WTC11 (cell line): ENCODE results near the gene B4GALNT1. TPM values are rescaled to one million over a fixed set of nuclear protein-coding genes. Genes with fewer than 3 reads are reported as not detected.

Experiments
- ATAC-seq: fragments of 200-7000 bp; cut with Tn5 transposase; 2 replicates; pipeline ENCODE4 v1.10.0; 2021; ENCODE audit warnings: mild to moderate bottlenecking, moderate library complexity
- CTCF ChIA-PET: fragments of 300-600 bp; sonication (Branson Sonifier 250); formaldehyde crosslinking; loops from one replicate; lab custom pipeline; 2021; ENCODE audit warnings: antibody characterized with exemption; lab: Charles Lee
- POLR2A ChIA-PET: fragments of 350-600 bp; sonication (Branson Sonifier 250); formaldehyde crosslinking; loops from one replicate; lab custom pipeline; 2021; ENCODE audit warnings: antibody characterized with exemption; lab: Charles Lee
- DNase-seq: peaks from one replicate; pipeline ENCODE4 v3.0.0; 2021; ENCODE audit warnings: low spot score
- H3K27ac Mint-ChIP-seq: 2 replicates; pipeline ENCODE4 v1.8.0; 2021; ENCODE audit warnings: mixed read lengths
- H3K27me3 Mint-ChIP-seq: 2 replicates; pipeline ENCODE4 v1.8.0; 2021; ENCODE audit warnings: low read depth, mild to moderate bottlenecking, moderate library complexity, mixed read lengths
- H3K36me3 Mint-ChIP-seq: 2 replicates; pipeline ENCODE4 v1.8.0; 2021; ENCODE audit warnings: mixed read lengths
- H3K4me1 Mint-ChIP-seq: 2 replicates; pipeline ENCODE4 v1.8.0; 2022; ENCODE audit warnings: mixed read lengths
- H3K4me3 Mint-ChIP-seq: 2 replicates; pipeline ENCODE4 v1.8.0; 2021; ENCODE audit warnings: mild to moderate bottlenecking, moderate library complexity, mixed read lengths
- H3K9me3 Mint-ChIP-seq: 2 replicates; pipeline ENCODE4 v1.8.0; 2021; ENCODE audit warnings: mixed read lengths
- ATF1 ChIP-seq: sonication (generic); formaldehyde crosslinking; IDR thresholded peaks from 2 replicates; pipeline ENCODE4 v1.8.1; 2023; ENCODE audit warnings: mild to moderate bottlenecking, moderate library complexity, missing genetic modification reagents
- CREB1 ChIP-seq: sonication (generic); formaldehyde crosslinking; IDR thresholded peaks from 2 replicates; pipeline ENCODE4 v1.8.0; 2023; ENCODE audit warnings: mild to moderate bottlenecking, missing genetic modification reagents
- GTF2I ChIP-seq: fragments of 250-450 bp; sonication (Bioruptor Pico); conservative IDR thresholded peaks from 2 replicates; pipeline ENCODE4 v1.4.0; 2021; ENCODE audit warnings: mild to moderate bottlenecking
- HMGA2 ChIP-seq: fragments of 250-450 bp; sonication (Bioruptor Pico); IDR thresholded peaks from 2 replicates; pipeline ENCODE4 v1.4.0; 2021; ENCODE audit warnings: mild to moderate bottlenecking, moderate library complexity
- NR3C1 ChIP-seq: sonication (generic); formaldehyde crosslinking; conservative IDR thresholded peaks from 2 replicates; pipeline ENCODE4 v1.8.1; 2023; ENCODE audit warnings: low read depth, mild to moderate bottlenecking, missing genetic modification reagents
- RELA ChIP-seq: sonication (generic); formaldehyde crosslinking; IDR thresholded peaks from 2 replicates; pipeline ENCODE4 v1.8.1; 2022; ENCODE audit warnings: missing genetic modification reagents, mild to moderate bottlenecking, borderline replicate concordance
- SMAD4 ChIP-seq: sonication (generic); formaldehyde crosslinking; IDR thresholded peaks from 2 replicates; pipeline ENCODE4 v1.8.0; 2022; ENCODE audit warnings: mild to moderate bottlenecking, missing genetic modification reagents
- SP1 ChIP-seq: sonication (generic); formaldehyde crosslinking; conservative IDR thresholded peaks from 2 replicates; pipeline ENCODE4 v1.8.1; 2022; ENCODE audit warnings: missing genetic modification reagents
- TEAD1 ChIP-seq: sonication (generic); formaldehyde crosslinking; IDR thresholded peaks from 2 replicates; pipeline ENCODE4 v1.8.0; 2022; ENCODE audit warnings: mild to moderate bottlenecking, missing genetic modification reagents
- TP53 ChIP-seq: sonication (generic); formaldehyde crosslinking; IDR thresholded peaks from 2 replicates; pipeline ENCODE4 v1.8.1; 2023; ENCODE audit warnings: mild to moderate bottlenecking, missing genetic modification reagents
- ZNF121 ChIP-seq: sonication (generic); formaldehyde crosslinking; IDR thresholded peaks from 2 replicates; pipeline ENCODE4 v1.8.0; 2023; ENCODE audit warnings: missing genetic modification reagents
- ZNF263 ChIP-seq: sonication (generic); formaldehyde crosslinking; IDR thresholded peaks from 2 replicates; pipeline ENCODE4 v1.8.1; 2022; ENCODE audit warnings: low read depth, mild to moderate bottlenecking, moderate library complexity, missing genetic modification reagents
- total RNA-seq: library from RNA; stranded (reverse); gene quantifications from 3 replicates; pipeline ENCODE4 v1.2.3, GENCODE V29; 2021
- TF ChIP-seq, protein P1 (sequence below): sonication (generic); formaldehyde crosslinking; IDR thresholded peaks from 2 replicates; pipeline ENCODE4 v1.8.1; 2022; ENCODE audit warnings: low read depth, missing genetic modification reagents, borderline replicate concordance
- TF ChIP-seq, protein P2 (sequence below): fragments of 250-450 bp; sonication (Bioruptor Pico); IDR thresholded peaks from 2 replicates; pipeline ENCODE4 v1.9.0; 2021; ENCODE audit warnings: moderate library complexity, mild to moderate bottlenecking, inconsistent platforms, borderline replicate concordance
- TF ChIP-seq, protein P3 (sequence below): sonication (generic); formaldehyde crosslinking; IDR thresholded peaks from 2 replicates; pipeline ENCODE4 v1.8.1; 2023; ENCODE audit warnings: mild to moderate bottlenecking, missing genetic modification reagents, borderline replicate concordance
- TF ChIP-seq, protein P4 (sequence below): sonication (generic); formaldehyde crosslinking; IDR thresholded peaks from 2 replicates; pipeline ENCODE4 v1.8.1; 2023; ENCODE audit warnings: mild to moderate bottlenecking, missing genetic modification reagents, moderate library complexity
- TF ChIP-seq, protein P5 (sequence below): sonication (generic); formaldehyde crosslinking; IDR thresholded peaks from 2 replicates; pipeline ENCODE4 v1.8.1; 2022; ENCODE audit warnings: missing genetic modification reagents, borderline replicate concordance
- TF ChIP-seq, protein P6 (sequence below): fragments of 200-600 bp; IDR thresholded peaks from 2 replicates; pipeline ENCODE4 v1.8.0; 2022; ENCODE audit warnings: antibody characterized with exemption
- TF ChIP-seq, protein P7 (sequence below): sonication (generic); formaldehyde crosslinking; conservative IDR thresholded peaks from 2 replicates; pipeline ENCODE4 v1.8.1; 2022; ENCODE audit warnings: mild to moderate bottlenecking, missing genetic modification reagents
- TF ChIP-seq, protein P8 (sequence below): sonication (generic); formaldehyde crosslinking; IDR thresholded peaks from 2 replicates; pipeline ENCODE4 v1.8.1; 2023; ENCODE audit warnings: mild to moderate bottlenecking, moderate library complexity, missing genetic modification reagents

B4GALNT1 gene
- total RNA-seq, 1 experiment from 2014 or later, result 1.2 TPM

DNA sequence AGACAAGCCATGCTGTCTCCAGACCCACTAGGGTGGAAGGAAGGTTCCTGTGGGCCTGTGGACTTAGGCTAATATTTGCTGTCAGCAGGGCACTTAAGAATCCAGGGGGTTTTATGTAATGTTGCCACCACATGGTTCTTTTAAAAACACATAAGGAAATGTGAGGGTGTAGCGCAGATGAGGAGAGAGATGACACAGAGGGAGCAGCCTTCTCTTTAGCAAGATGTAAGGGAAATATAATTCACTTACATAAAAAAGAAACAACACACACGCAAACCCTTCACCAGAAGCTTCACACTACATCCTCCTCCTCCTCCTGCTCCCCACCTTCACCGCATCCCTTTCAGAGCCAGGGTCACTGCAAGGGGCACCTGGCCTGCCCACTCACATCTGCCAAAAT lies 46.9 kb downstream of the B4GALNT1 start:
- Mint-ChIP-seq H3K27ac (no peak overlapping the region), H3K9me3 (no peaks in the 10 kb centered on the region), H3K4me1 (peaks cover 6% of the 10 kb centered on the region), H3K27me3 (peaks cover 5% of the 10 kb centered on the region; the same call in 1 of the 2 replicates), H3K4me3 (no peak overlapping the region), H3K36me3 (peaks cover 6% of the 10 kb centered on the region; the same call in 1 of the 2 replicates)
- DNase-seq (no peak), ATAC-seq (no peak)
- ChIA-PET POLR2A (no interaction called here), CTCF (interaction anchor here (0.9 to 4.2 kb wide), 4 partner anchors 28 to 47 kb away, joined by 4 to 74 read pairs (median 16); partner anchors contain the start of gene B4GALNT1)
- TF ChIP-seq, protein P1, sequence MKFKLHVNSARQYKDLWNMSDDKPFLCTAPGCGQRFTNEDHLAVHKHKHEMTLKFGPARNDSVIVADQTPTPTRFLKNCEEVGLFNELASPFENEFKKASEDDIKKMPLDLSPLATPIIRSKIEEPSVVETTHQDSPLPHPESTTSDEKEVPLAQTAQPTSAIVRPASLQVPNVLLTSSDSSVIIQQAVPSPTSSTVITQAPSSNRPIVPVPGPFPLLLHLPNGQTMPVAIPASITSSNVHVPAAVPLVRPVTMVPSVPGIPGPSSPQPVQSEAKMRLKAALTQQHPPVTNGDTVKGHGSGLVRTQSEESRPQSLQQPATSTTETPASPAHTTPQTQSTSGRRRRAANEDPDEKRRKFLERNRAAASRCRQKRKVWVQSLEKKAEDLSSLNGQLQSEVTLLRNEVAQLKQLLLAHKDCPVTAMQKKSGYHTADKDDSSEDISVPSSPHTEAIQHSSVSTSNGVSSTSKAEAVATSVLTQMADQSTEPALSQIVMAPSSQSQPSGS (CRISPR knock-in tag), result no peak
- TF ChIP-seq, protein P2, sequence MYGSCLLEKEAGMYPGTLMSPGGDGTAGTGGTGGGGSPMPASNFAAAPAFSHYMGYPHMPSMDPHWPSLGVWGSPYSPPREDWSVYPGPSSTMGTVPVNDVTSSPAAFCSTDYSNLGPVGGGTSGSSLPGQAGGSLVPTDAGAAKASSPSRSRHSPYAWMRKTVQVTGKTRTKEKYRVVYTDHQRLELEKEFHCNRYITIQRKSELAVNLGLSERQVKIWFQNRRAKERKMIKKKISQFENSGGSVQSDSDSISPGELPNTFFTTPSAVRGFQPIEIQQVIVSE, result no peak
- no peak for TF ChIP-seq GTF2I (CRISPR knock-in tag)
- TF ChIP-seq, protein P3, sequence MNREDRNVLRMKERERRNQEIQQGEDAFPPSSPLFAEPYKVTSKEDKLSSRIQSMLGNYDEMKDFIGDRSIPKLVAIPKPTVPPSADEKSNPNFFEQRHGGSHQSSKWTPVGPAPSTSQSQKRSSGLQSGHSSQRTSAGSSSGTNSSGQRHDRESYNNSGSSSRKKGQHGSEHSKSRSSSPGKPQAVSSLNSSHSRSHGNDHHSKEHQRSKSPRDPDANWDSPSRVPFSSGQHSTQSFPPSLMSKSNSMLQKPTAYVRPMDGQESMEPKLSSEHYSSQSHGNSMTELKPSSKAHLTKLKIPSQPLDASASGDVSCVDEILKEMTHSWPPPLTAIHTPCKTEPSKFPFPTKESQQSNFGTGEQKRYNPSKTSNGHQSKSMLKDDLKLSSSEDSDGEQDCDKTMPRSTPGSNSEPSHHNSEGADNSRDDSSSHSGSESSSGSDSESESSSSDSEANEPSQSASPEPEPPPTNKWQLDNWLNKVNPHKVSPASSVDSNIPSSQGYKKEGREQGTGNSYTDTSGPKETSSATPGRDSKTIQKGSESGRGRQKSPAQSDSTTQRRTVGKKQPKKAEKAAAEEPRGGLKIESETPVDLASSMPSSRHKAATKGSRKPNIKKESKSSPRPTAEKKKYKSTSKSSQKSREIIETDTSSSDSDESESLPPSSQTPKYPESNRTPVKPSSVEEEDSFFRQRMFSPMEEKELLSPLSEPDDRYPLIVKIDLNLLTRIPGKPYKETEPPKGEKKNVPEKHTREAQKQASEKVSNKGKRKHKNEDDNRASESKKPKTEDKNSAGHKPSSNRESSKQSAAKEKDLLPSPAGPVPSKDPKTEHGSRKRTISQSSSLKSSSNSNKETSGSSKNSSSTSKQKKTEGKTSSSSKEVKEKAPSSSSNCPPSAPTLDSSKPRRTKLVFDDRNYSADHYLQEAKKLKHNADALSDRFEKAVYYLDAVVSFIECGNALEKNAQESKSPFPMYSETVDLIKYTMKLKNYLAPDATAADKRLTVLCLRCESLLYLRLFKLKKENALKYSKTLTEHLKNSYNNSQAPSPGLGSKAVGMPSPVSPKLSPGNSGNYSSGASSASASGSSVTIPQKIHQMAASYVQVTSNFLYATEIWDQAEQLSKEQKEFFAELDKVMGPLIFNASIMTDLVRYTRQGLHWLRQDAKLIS (CRISPR knock-in tag), result no peak
- TF ChIP-seq ATF1, result no peak
- no peak for TF ChIP-seq TP53 (CRISPR knock-in tag)

DNA sequence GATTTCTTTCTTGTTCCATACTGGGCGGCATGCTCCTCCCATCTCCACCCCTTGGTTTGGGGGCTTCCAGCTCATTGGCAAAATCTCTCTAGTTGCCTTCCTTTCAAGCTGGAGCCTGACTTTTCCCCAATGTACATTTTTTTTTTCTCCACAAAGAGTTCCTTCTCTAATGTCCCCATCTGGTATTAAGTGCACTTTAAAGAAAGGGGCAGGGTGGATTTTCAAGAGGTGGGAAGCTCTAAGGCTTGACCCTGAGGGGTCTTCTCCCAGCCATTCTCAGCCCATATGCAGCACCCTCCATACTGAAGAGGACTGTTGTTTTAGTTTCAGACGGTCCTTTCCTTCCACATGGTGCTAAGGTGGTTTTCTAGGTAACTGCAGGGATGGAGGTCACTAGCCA lies 47.8 kb downstream of the B4GALNT1 start:
- H3K27me3 Mint-ChIP-seq, result 0 out of 2 replicates have a peak, but pooled peaks cover 3% of the 10 kb centered on the region
- ChIA-PET POLR2A (interaction anchor here (0.7 kb wide), 1 partner anchor 115 kb away, joined by 10 read pairs; no protein-coding TSS in a partner anchor), CTCF (interaction anchor here (0.7 to 4.2 kb wide), 8 partner anchors 24 to 181 kb away, joined by 3 to 74 read pairs (median 4); partner anchors contain the start of genes ARHGEF25, B4GALNT1 and CYP27B1)
- no peaks in the 10 kb centered on the region; the same call in none of the 2 replicates for H3K4me1 Mint-ChIP-seq
- no peak overlapping the region for H3K27ac Mint-ChIP-seq
- H3K36me3 Mint-ChIP-seq, result peaks cover 8% of the 10 kb centered on the region; the same call in 1 of the 2 replicates
- TF ChIP-seq SMAD4 (CRISPR knock-in tag) (no peak), ATF1 (no peak), TEAD1 (CRISPR knock-in tag) (no peak), CREB1 (no peak), RELA (CRISPR knock-in tag) (no peak), NR3C1 (CRISPR knock-in tag) (no peak), TP53 (CRISPR knock-in tag) (no peak), ZNF263 (no peak), ZNF121 (CRISPR knock-in tag) (no peak), HMGA2 (CRISPR knock-in tag) (no peak), SP1 (CRISPR knock-in tag) (no peak)
- TF ChIP-seq, protein P1 (CRISPR knock-in tag), result no peak
- TF ChIP-seq, protein P4, sequence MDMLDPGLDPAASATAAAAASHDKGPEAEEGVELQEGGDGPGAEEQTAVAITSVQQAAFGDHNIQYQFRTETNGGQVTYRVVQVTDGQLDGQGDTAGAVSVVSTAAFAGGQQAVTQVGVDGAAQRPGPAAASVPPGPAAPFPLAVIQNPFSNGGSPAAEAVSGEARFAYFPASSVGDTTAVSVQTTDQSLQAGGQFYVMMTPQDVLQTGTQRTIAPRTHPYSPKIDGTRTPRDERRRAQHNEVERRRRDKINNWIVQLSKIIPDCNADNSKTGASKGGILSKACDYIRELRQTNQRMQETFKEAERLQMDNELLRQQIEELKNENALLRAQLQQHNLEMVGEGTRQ (CRISPR knock-in tag), result no peak
- TF ChIP-seq, protein P5, sequence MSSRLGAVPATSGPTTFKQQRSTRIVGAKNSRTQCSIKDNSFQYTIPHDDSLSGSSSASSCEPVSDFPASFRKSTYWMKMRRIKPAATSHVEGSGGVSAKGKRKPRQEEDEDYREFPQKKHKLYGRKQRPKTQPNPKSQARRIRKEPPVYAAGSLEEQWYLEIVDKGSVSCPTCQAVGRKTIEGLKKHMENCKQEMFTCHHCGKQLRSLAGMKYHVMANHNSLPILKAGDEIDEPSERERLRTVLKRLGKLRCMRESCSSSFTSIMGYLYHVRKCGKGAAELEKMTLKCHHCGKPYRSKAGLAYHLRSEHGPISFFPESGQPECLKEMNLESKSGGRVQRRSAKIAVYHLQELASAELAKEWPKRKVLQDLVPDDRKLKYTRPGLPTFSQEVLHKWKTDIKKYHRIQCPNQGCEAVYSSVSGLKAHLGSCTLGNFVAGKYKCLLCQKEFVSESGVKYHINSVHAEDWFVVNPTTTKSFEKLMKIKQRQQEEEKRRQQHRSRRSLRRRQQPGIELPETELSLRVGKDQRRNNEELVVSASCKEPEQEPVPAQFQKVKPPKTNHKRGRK (CRISPR knock-in tag), result no peak
- TF ChIP-seq, protein P6, sequence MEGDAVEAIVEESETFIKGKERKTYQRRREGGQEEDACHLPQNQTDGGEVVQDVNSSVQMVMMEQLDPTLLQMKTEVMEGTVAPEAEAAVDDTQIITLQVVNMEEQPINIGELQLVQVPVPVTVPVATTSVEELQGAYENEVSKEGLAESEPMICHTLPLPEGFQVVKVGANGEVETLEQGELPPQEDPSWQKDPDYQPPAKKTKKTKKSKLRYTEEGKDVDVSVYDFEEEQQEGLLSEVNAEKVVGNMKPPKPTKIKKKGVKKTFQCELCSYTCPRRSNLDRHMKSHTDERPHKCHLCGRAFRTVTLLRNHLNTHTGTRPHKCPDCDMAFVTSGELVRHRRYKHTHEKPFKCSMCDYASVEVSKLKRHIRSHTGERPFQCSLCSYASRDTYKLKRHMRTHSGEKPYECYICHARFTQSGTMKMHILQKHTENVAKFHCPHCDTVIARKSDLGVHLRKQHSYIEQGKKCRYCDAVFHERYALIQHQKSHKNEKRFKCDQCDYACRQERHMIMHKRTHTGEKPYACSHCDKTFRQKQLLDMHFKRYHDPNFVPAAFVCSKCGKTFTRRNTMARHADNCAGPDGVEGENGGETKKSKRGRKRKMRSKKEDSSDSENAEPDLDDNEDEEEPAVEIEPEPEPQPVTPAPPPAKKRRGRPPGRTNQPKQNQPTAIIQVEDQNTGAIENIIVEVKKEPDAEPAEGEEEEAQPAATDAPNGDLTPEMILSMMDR, result no peak
- TF ChIP-seq, protein P7, sequence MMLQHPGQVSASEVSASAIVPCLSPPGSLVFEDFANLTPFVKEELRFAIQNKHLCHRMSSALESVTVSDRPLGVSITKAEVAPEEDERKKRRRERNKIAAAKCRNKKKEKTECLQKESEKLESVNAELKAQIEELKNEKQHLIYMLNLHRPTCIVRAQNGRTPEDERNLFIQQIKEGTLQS (CRISPR knock-in tag), result no peak
- TF ChIP-seq, protein P8, sequence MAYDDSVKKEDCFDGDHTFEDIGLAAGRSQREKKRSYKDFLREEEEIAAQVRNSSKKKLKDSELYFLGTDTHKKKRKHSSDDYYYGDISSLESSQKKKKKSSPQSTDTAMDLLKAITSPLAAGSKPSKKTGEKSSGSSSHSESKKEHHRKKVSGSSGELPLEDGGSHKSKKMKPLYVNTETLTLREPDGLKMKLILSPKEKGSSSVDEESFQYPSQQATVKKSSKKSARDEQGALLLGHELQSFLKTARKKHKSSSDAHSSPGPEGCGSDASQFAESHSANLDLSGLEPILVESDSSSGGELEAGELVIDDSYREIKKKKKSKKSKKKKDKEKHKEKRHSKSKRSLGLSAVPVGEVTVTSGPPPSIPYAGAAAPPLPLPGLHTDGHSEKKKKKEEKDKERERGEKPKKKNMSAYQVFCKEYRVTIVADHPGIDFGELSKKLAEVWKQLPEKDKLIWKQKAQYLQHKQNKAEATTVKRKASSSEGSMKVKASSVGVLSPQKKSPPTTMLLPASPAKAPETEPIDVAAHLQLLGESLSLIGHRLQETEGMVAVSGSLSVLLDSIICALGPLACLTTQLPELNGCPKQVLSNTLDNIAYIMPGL (CRISPR knock-in tag), result no peak
- ATAC-seq (no peak), DNase-seq (no peak)
- H3K9me3 Mint-ChIP-seq, result no peaks in the 10 kb centered on the region
- H3K4me3 Mint-ChIP-seq, result no peak overlapping the region
